Measurements from ENCODE around the gene RTL9.
"Not testable (repeated sequence)": the region's sequence is repeated elsewhere in the genome, so short reads cannot be mapped to it uniquely, and the experiment has no call there.

RTL9 gene

GRCh38 chrX:110346681-110347080 lies 12.0 kb upstream of the RTL9 start:
- DNase-seq = no peak

GRCh38 chrX:110359273-110359672 lies 625 bp downstream of the RTL9 start:
- no peak for DNase-seq

GRCh38 chrX:110363244-110363643 lies 4.6 kb downstream of the RTL9 start:
- no peak for DNase-seq

- DNase-seq = no peak
Observed at GRCh38 chrX:110373310-110373709, 14.7 kb downstream of the RTL9 start.

- DNase-seq = no peak
Observed at GRCh38 chrX:110374559-110374958, 15.9 kb downstream of the RTL9 start.

GRCh38 chrX:110381216-110381615 lies 22.6 kb downstream of the RTL9 start:
- DNase-seq = no peak

- DNase-seq = no peak
Observed at GRCh38 chrX:110383414-110383813, 24.8 kb downstream of the RTL9 start.

GRCh38 chrX:110384490-110384889 lies 25.8 kb downstream of the RTL9 start:
- no peak for DNase-seq

GRCh38 chrX:110389570-110389969 lies 30.9 kb downstream of the RTL9 start:
- no peak for DNase-seq

GRCh38 chrX:110391086-110391485 lies 32.4 kb downstream of the RTL9 start:
- DNase-seq = no peak

- DNase-seq = no peak
Observed at GRCh38 chrX:110394651-110395050, 36.0 kb downstream of the RTL9 start.

- DNase-seq = no peak
Observed at GRCh38 chrX:110395877-110396276, 37.2 kb downstream of the RTL9 start.

GRCh38 chrX:110396735-110397134 lies 38.1 kb downstream of the RTL9 start:
- no peak for DNase-seq

GRCh38 chrX:110397339-110397738 lies 38.7 kb downstream of the RTL9 start:
- no peak for DNase-seq

- no peak for DNase-seq
Observed at GRCh38 chrX:110397904-110398303, 39.3 kb downstream of the RTL9 start.

GRCh38 chrX:110399497-110399896 lies 40.8 kb downstream of the RTL9 start:
- no peak for DNase-seq

GRCh38 chrX:110399966-110400365 lies 41.3 kb downstream of the RTL9 start:
- DNase-seq = no peak

GRCh38 chrX:110401135-110401534 lies 42.5 kb downstream of the RTL9 start:
- no peak for DNase-seq

- DNase-seq = no peak
Observed at GRCh38 chrX:110402091-110402849, 43.6 kb downstream of the RTL9 start.

- DNase-seq = no peak
Observed at GRCh38 chrX:110402850-110403221, 44.2 kb downstream of the RTL9 start.

GRCh38 chrX:110403441-110404238 lies 45.0 kb downstream of the RTL9 start:
- DNase-seq = no peak

- no peak for DNase-seq
Observed at GRCh38 chrX:110404376-110404775, 45.7 kb downstream of the RTL9 start.

GRCh38 chrX:110406250-110406649 lies 47.6 kb downstream of the RTL9 start:
- DNase-seq = not testable (repeated sequence)

GRCh38 chrX:110406822-110407221 lies 48.2 kb downstream of the RTL9 start:
- no peak for DNase-seq

Measured in RPMI8226 (cell line).